Activated naive CD4-positive, alpha-beta T cell (primary cell): Measurements from ENCODE around the gene ALK.
"Not testable (repeated sequence)": the region's sequence is repeated elsewhere in the genome, so short reads cannot be mapped to it uniquely, and the experiment has no call there.

Experiments used
- DNase-seq, 4 experiments: peaks; one replicate each; lab custom pipeline; 2025; lab: John Stamatoyannopoulos, UW

Gene ALK

GRCh38 chr2:29755829-29756228 is 165.6 kb downstream of the ALK start:
- DNase-seq, result no peak

- DNase-seq, result no peak
These were observed 166.2 kb downstream of the ALK start for GRCh38 chr2:29755233-29755632.

GRCh38 chr2:29753671-29754444 is 167.5 kb downstream of the ALK start:
- no peak for DNase-seq

GRCh38 chr2:29751390-29751789 is 170.0 kb downstream of the ALK start:
- no peak for DNase-seq

DNA sequence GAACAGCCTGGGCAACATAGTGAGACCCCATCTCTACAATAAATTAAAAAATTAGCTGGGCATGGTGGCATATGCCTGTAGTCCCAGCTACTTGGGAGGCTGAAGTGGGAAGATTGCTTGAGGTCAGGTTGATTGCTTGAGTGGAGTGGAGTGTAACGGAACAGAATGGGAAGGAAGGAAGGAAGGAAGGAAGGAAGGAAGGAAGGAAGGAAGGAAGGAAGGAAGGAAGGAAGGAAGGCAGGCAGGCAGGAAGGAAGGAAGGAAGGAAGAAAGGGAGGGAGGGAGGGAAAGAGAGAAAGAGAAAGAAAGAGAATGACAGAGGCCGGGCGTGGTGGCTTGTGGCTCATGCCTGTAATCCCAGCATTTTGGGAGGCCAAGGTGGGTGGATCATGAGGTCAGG is 170.9 kb downstream of the ALK start:
- not testable (repeated sequence) for DNase-seq

- no peak for DNase-seq
These were observed 171.5 kb downstream of the ALK start for GRCh38 chr2:29749843-29750242.

DNA sequence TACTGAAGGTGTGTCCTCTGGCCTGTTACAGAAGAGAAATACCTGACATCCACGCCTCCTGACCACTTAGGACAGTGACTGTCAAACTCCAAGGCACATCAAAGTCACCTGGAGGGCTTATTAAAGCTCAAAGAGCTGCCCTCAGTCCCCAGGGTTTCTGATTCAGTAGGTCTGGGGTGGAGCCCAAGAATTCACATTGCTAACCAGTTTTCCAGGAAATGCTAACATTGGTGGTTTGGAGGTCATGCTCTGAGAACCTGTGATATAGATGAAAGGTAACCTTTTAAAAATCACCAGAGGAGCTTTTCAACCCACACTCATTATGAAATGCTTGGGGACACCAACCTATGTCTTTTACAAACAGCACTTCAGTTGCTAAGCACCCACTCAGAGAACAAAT is 172.3 kb downstream of the ALK start:
- no peak for DNase-seq

DNA sequence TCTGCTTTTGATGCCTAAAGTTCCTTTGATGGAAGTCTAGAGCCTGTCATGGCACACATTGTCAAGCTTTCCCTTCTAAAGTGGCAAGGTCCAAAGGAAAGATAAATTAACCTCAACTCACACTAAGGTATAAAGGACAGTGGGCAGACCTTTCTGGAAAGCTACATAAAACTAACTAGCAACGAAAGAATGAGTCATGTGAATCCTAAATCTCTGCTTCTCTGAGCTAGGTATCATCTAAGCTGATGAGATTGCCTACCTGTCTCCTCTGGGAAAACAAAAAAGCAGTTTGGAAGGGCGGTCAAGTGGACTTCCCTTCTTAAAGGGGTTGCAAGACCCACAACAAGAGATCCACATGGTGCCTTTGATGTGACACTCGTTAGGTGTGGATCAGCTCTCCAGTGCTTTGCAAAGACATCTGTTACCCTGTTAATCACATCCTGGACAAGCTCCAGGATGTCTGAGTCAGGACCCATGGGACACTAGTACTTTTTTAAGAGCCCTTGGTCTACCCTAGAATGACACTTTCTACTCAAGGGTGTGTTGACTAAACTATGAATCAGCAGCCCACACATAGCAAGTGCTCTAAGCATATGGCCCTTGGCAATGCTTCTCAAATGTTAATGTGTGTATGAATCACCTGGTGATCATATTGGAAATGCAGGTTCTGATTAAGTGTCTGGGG is 173.5 kb downstream of the ALK start:
- DNase-seq, result no peak

DNA sequence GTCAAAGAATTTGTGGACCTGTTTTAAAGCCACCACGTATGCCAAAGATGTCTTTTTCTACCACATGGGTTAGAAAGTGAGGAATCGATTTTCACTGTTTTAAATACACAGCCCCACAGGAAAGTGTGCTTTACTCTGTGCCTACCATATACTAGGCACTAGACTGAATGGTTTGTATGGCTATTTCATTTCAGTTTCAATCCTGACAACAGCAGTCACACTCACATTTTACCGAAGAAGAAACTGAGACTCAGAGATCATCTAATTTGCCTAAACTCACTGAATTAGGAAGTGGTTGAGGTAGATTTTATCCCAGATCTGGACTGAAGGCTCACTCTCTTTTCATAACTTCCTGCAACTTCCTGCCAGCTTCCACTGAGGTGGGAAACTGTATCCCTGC is 176.4 kb downstream of the ALK start:
- no peak for DNase-seq

GRCh38 chr2:29743516-29743915 is 177.9 kb downstream of the ALK start:
- DNase-seq, result no peak

GRCh38 chr2:29742656-29743055 is 178.7 kb downstream of the ALK start:
- DNase-seq, result no peak

- no peak for DNase-seq
These were observed 180.3 kb downstream of the ALK start for GRCh38 chr2:29741132-29741531.

DNA sequence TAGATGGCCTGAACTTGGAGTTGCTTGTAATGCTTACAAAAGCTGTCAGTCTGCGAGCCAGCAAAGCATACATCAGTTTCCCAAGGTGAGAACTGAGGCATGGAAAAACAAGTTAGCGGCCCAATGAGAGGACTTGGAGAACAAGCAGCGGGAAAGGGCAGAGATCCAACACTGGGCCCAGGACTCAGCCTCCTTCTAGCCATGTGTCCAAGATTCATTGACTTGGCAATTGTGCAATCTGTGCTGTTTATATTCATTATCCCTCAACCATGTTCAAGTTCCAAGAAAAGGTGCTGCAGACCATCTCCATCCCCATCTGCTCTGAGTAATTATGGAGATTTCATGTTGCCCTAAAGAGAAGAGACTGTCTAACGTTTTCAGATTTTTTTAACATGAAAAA is 187.4 kb downstream of the ALK start:
- no peak for DNase-seq

- no peak for DNase-seq
These were observed 188.2 kb downstream of the ALK start for GRCh38 chr2:29733213-29733612.

- no peak for DNase-seq
These were observed 189.4 kb downstream of the ALK start for GRCh38 chr2:29731948-29732347.

- DNase-seq, result no peak
These were observed 191.5 kb downstream of the ALK start for GRCh38 chr2:29729932-29730331.

GRCh38 chr2:29729401-29729800 is 192.0 kb downstream of the ALK start:
- no peak for DNase-seq

DNA sequence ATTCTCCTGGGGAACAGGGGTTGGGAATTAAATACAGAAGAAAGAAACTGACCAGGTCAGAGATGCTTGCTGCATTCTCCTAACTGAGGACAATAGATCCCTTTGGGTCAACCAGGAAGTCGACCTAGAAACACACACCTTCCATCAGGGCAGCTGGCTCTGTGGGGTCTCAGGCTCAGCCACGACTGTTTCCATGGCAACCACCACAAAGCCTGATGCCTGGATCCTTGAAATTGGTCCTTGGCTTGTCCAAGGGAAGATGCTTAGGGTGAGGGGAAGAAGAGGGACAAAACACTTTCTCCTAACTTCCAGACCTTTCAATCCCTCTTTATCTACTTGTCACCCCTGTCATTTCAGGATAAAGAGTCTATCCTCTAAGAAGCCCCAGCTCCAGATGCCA is 194.4 kb downstream of the ALK start:
- no peak for DNase-seq

GRCh38 chr2:29725610-29726009 is 195.8 kb downstream of the ALK start:
- no peak for DNase-seq

DNA sequence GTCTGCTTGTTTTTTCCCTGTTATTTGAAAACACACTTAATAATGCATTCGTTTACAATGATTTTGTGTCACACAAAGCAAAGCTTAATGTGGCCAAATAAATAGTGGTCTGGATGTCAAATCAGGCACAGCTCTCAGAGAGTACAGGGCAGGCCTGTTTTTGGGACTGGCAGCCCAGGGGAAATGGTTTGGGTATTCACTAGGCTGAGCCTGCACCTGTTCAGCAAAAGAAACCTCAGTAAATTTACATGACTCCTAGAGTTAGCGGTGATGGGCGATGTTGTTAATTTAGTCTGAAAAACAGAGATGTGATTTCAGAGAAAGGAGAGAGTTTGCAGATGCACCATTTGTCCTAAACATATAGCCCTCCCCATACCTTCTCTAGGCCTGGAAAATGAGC is 197.1 kb downstream of the ALK start:
- DNase-seq, result no peak

- DNase-seq, result no peak
These were observed 198.0 kb downstream of the ALK start for GRCh38 chr2:29723255-29724001.

DNA sequence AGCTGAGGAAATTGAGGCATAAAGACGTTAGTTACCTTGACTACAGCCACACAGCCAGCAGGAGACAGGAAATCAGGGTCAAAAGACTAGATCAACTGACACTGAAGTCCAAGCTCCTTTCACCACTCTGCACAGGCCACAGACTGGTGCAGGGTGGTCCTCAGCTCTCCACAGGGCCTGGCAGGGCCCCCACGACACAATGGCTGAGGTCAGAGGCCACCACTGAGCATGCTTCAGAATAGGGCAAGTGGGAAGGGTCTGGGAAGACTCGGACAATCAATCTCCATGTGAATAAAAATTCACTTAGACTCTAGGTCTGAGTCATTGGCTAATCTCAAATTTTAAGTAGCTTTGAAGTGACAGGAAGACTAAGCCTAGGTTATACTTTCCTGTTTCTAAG is 201.7 kb downstream of the ALK start:
- DNase-seq, result no peak

DNA sequence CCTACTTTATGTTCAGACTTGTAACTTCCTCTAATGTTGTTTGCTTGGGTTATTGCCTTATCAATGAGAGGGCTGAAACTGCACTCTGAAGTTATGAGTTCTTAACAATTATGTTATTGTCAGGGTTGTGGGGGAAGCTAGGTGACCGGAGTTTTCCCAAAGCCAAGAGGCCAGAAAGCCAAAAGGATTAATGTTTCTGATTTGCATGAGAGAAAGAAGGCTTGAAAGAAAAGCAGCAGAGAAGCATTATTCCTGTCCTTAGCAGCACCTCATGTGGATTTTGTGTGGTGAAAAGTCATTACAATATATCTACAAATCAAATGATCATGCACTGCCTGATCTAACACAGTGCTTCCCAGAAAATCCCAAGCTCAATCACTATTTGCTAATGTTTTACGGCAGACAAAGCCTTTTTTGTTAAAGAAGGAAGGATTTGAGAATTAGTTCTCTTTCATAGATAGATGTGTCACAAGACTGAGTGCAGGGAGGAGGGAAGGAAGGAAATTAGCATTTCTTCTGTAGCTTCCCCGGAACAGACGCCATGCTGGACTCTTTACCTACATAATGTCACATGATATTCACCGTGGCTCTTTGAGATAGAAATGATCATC is 203.2 kb downstream of the ALK start:
- no peak for DNase-seq
